ENCODE measurements around the gene PHC1.

- TF ChIP-seq TARDBP (IDR thresholded peaks at IDR 0.05): no peak
- no peak for TF ChIP-seq LEF1 (IDR thresholded peaks at IDR 0.05; ENCODE audit: borderline replicate concordance)
- TF ChIP-seq HDGF (IDR thresholded peaks at IDR 0.05; ENCODE audit: borderline replicate concordance): no peak
- no peak for TF ChIP-seq BHLHE40 (IDR thresholded peaks at IDR 0.05; ENCODE audit: borderline replicate concordance)
- TF ChIP-seq SP1 (IDR thresholded peaks at IDR 0.05): no peak
- TF ChIP-seq CTBP1 (IDR thresholded peaks at IDR 0.05; ENCODE audit: borderline replicate concordance): no peak
- TF ChIP-seq ARNT (IDR thresholded peaks at IDR 0.05): no peak
- TF ChIP-seq NFRKB (IDR thresholded peaks at IDR 0.05): no peak
- no peak for TF ChIP-seq SUZ12 (IDR thresholded peaks at IDR 0.05)
These were observed 642 bp upstream of the PHC1 start for GRCh38 chr12:8913702-8914032.

Data from HEK293T (cell line).